PFSK-1 (cell line): Measurements from ENCODE around the gene CENPP.

Experiments
- SIN3A ChIP-seq: IDR thresholded peaks from 2 replicates; pipeline ENCODE4 v1.6.1; 2012; ENCODE audit warnings: mild to moderate bottlenecking, low read length, moderate library complexity, borderline replicate concordance; ENCODE audit not compliant: insufficient read depth
- TAF1 ChIP-seq: IDR thresholded peaks from 2 replicates; pipeline ENCODE4 v1.6.1; 2012; ENCODE audit warnings: low read length, control low read depth, borderline replicate concordance; ENCODE audit not compliant: insufficient read depth

DNA sequence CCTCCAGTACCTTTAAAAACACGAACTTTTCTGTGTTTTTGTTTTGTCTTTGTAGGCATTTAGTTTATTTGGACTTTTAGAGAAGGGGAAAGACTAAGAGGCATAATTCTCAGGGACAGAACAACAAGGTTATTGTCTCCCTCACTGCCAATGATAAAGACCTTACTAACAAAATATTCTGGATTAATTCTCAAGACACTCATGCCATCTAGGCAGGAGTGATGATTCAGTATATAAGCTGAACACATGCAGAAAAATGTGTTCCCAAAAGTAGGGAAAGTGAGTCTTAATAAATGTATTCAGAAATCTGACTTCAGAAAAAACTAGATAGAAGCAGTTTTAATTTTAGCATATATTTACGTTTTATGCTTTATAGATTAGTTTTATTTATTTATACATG lies 173.9 kb downstream of the CENPP start:
- no peak for TF ChIP-seq TAF1
- TF ChIP-seq SIN3A: no peak
